ENCODE data around the gene CDH2.

Gene CDH2

DNA sequence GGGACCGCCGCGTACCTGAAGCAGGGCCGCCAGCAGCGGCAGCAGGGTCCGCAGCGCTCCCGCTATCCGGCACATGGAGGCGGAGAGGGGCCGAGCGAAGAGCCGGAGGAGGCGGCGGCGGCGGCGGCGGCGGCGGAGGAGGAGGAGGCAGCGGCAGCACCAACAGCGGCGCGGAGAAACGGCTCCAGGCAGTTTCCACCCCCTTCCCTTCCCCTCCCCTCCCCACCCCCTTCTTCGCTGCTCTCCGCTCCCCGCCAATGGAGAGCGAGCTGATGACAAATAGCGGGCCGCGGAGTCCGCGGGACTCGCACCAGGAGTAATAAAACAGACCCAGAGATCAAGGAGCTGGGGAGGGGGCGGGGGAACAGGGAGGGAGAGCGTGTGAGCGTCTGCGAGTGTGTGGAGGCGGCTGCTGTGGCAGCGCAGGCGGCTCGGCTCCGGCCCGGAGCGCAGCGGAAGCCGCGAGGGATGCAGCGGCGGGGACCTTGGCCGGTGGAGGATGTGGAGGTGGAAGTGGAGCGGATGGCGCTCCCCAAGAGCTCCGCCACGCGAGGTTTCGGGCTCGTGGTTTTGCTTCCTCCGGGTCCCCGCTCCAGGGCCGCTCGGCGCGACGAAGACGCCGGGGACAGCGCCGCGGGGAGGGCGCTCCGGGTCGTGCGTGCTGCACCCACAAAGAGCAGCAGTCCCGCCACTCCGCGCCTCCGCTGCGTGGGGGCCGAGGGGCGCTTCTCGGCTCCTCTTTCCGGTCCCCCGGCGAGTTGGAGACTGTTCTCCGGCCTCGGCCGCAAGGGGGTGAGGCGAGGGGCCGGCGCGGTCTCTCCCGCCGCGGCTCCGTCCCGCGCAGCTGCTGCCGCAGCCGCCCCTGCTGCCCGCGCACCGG lies at the start of gene CDH2:
Gene CDH2, minus strand, starts transcription at position 183 of the 880 bp plus-strand sequence. Its CDS starts 108 bp downstream, at position 75.
- peak; percentile 89 for DNase-seq

GRCh38 chr18:28212060-28212459 lies 35.1 kb upstream of the CDH2 start:
- DNase-seq: no peak

DNA sequence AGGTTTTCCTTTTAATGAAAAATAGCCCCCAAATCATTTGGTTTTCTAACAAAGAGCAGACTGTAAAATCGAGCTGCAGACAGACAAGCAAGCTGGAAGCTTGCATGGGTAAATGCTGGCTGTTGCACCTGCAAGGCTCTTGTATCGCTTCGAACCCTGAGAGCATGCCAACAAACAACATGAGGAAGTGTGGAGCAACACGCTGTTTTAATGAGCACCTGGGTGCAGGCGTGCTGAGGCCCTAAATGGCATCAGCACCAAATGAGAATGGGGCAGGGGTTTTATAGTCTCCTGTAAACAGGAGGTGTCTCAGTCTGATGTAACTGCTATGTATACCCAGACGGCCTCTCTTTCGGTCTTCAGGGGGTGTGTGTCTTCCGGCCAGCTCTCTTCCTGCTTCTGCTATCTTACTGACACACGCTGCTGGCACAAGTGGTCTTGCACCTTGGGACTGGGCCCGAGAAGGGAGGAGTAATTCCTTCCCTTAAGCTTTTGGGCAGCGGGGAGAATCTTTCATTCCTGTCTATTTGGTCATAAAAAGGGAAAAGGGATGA lies 31.9 kb upstream of the CDH2 start:
- no peak for DNase-seq

DNA sequence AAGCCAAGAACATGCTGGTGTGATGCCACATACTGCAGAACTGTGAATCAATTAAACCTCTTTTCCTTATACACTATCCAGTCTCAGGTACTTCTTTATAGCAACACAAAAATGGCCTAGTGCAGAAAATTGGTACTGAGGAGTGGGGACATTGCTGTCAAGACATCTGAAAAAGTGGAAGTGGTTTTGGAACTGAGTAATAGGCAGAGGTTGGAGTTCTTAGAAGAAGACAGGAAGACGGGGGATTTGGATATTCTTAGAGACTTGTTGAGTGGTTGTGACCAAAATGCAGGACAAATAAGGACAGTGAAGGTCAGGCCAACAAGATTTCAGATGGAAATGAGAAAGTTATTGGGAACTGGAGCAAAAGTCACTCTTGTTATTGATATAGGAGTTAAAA lies 31.3 kb upstream of the CDH2 start:
- no peak for DNase-seq

- DNase-seq: no peak
Observed at GRCh38 chr18:28204154-28204553, 27.2 kb upstream of the CDH2 start.

DNA sequence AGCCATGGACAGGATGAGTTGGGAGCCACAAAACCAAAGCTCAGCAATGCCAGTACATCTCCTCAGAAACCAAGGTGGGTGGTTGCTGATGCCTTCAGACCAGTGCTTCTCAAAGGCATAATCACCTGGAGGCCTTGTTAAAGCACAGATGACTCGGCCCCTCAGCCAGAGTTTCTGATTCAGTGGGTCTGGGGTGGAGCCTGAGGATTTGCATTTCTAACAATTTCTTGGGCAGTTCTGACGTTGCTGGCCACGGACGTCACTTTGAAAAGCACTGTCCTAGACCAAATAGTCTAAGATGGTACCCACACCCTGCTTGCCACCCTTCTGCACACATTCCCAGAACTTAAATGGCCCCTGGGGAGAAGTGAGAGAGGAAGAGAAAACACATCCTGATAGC lies 24.1 kb upstream of the CDH2 start:
- no peak for DNase-seq

DNA sequence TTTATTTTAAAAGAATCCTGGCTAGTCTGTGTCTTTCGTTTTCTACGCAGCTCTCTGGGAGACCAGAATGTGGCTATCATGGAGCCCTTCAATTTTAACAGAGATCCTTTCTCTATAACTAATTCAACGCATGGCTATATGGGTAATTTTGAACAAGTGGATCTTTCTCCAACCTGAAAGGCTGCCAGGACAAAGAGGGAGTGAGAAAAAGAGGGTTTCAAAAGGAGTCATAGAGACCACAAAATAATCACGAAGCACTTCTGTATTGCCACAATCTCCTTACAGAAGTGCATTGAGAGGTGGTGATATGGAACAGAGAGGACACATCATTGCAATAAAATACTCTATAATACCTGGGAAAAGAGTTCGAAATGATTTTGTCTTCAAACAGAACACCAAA lies 21.7 kb upstream of the CDH2 start:
- no peak for DNase-seq

DNA sequence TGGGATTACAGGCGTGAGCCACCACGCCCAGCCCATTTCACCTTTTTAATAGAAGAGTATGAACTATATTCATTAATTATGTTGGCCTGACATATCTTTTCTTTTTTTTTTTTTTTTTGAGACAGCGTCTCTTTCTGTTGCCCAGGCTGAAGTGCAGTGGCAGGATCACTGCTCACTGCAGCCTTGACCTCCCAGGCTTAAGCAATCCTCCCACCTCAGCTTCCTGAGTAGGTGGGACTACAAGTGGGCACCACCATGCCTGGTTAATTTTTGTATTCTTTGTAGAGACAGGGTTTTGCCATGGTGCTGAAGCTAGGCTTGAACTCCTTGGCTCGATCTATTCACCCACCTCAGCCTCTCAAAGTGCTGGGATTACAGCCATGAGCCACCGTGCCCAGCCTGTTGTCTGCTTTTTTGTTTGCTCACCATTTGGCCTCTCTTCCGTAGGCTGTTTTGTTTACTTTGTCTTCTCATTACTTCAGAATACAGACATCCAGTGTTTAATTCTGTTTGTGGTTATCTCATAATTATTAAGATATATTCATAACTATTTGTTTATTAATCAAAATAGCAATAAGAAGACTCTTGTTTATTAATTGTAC lies 16.3 kb upstream of the CDH2 start:
- DNase-seq: no peak

- no peak for DNase-seq
Observed at GRCh38 chr18:28189400-28190239, 12.7 kb upstream of the CDH2 start.

- DNase-seq: no peak
Observed at GRCh38 chr18:28185121-28185520, 8.2 kb upstream of the CDH2 start.

DNA sequence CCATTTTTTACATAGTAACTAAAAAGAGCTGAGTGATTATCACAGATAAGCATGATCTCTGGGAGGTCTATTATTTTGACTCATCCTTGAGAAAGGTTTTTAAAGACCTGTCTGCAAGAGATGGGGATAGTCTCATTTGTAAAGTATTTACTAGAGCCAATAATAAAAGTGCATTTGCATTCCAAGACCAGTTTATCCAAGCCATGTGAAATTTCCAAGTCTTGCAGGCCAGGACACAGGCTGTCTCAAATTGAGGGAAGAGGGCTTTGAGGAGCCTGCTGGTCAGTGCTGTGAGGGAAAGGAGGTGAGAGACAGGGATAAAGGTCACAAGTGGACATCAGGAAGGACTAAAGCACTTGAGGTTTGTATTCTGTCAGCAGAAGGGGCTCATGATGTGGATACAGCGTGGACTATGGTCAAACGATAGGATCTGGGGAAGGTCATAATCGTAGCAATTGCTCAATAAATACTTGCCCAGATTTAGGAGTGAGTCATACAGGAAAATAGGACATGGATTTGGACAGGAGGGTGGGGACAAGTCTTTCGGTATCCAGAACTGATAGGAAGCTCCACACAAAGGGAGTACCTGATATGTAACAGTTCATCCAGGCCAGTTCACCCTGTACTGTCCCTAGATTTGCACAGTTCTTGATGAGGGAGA lies 6.6 kb upstream of the CDH2 start:
- DNase-seq: no peak

DNA sequence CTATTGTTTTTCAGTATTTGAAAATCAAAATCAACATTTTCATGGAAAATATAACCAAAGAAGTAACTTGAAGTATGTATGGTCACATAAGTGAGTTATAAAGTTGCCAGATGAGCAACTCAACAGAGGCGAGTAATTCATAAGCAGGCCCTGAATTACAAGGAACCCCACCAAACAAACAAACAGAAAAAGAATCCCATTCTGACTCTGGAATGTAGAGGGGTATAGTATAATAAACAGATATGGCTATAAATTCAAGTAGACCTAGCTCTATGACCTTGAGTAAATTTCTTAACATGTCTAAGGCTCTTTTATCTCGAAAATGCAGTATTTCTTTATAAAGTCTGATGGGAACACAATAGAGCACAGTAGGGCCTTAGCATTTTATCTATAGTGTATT lies 4.7 kb upstream of the CDH2 start:
- DNase-seq: no peak

DNA sequence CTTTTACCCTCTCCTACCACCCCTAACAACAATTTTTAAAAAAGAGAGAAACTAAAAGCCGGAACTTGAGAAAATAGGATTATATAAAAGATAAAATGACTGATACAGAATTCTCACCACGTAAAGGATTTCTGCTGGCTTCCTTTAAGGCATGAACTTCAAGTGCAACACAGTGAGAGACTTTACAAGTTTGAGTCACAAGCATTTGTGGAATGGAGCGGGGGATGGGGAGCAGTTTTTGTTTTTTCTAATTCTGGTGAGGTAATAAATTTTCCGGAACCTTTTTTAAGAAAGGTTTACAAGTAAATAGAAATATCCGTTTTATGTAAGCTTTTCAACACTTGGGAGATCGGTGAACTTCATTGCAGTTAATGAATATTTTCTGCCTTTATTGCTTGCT lies 1.8 kb upstream of the CDH2 start:
- DNase-seq: no peak

DNA sequence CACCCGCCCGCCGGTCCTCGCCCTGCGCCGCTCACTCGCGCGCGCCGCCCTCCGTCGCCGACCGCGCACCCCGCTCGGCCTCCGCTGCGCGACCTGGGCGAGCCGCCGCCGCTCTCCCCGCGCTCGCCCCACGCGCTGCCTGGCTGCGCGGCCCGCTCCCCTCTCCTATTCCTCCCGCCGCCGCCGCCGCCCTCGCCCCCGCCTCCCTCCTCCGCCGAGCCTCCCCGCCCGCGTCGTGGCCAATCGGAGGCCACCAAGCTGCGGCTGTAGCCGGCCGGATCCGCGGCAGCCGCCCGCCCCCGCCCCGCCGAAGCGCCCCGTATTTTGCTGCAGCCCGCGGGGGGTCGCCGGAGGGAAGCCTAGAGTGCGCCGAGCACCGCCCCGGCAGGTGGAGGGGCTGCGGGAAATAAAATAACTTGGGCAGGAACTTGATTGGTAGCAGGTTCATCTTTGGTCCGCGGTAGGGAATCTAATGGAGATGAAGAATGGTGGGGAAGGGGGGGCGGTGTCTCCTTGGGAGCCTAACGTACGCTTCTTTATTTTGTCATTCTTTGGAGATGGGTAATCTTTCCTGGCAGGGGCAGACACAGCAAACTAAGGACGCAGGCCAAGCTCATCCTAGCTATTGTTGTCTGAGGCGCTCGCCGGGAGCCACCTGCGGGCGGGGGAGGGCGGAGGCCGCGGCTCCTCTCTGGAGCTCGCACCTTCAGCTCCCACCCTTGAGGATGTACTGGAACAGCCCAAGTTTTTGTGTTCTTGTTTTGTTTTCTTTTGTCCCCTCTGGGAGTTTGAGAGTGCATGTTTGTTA lies 1.1 kb upstream of the CDH2 start:
- peak; percentile 78 for DNase-seq

GRCh38 chr18:28176698-28176947 lies 307 bp downstream of the CDH2 start:
- no peak for DNase-seq

- peak; percentile 46 for DNase-seq
Observed at GRCh38 chr18:28175930-28176697, 816 bp downstream of the CDH2 start.

- DNase-seq: peak; percentile 73
Observed at GRCh38 chr18:28175150-28175929, 1.6 kb downstream of the CDH2 start.

GRCh38 chr18:28174181-28174905 lies 2.6 kb downstream of the CDH2 start:
- DNase-seq: no peak

- no peak for DNase-seq
Observed at GRCh38 chr18:28171837-28172236, 5.1 kb downstream of the CDH2 start.

GRCh38 chr18:28168725-28169124 lies 8.2 kb downstream of the CDH2 start:
- no peak for DNase-seq

Measured in right hindlimb (tissue), 1 donor.